Spleen (tissue), 7 donors: ENCODE measurements around the gene SLC1A4.
A peak's percentile ranks its signal among the peaks of the same experiment; 100 is the strongest.

Source experiments
- CTCF ChIP-seq, 11 experiments: fragments of 200-600 bp in 7 of 11; fragments of 450-650 bp in 4 of 11; sonication (generic) in 4 of 11; IDR thresholded peaks in 8 of 11; conservative IDR thresholded peaks in 3 of 11; 1 replicate in 7 of 11; 2 replicates in 4 of 11; pipeline versions ENCODE4 v1.4.0 to v1.8.0; 2016 to 2021; ENCODE audit warnings: antibody characterized with exemption in 11 of 11, inconsistent platforms in 4 of 11, mild to moderate bottlenecking in 1 of 11
- POLR2AphosphoS5 ChIP-seq, 3 donors: sonication (generic); formaldehyde crosslinking; IDR thresholded peaks; one replicate each; pipeline ENCODE4 v1.5.1; 2017; ENCODE audit warnings: antibody characterized with exemption in 3 of 3
- donor health status: DM: no; HTN: no; CAD: no; lungs with moderate emphysema.
- donor health status: DM: no; HTN: no; CAD: no.
- donor health status: DM: no; HTN: no; CAD: no.

- TF ChIP-seq CTCF (IDR thresholded peaks at IDR 0.05 in 8 of 11, conservative IDR thresholded peaks at IDR 0.05 in 3 of 11): no peak
- TF ChIP-seq POLR2AphosphoS5 (IDR thresholded peaks at IDR 0.05): peak in 1 of 3 donors; percentile 66
Observed at GRCh38 chr2:65026704-65027464, 37.7 kb downstream of the SLC1A4 start.
